HG03097 (cell line): Measurements from ENCODE around the gene TMEM45B.

Experiments used
- ATAC-seq: cut with Tn5 transposase; IDR thresholded peaks from one replicate; pipeline ENCODE4 v1.9.1; 2021; ENCODE audit not compliant: unreplicated experiment, low FRiP score

The TMEM45B gene

DNA sequence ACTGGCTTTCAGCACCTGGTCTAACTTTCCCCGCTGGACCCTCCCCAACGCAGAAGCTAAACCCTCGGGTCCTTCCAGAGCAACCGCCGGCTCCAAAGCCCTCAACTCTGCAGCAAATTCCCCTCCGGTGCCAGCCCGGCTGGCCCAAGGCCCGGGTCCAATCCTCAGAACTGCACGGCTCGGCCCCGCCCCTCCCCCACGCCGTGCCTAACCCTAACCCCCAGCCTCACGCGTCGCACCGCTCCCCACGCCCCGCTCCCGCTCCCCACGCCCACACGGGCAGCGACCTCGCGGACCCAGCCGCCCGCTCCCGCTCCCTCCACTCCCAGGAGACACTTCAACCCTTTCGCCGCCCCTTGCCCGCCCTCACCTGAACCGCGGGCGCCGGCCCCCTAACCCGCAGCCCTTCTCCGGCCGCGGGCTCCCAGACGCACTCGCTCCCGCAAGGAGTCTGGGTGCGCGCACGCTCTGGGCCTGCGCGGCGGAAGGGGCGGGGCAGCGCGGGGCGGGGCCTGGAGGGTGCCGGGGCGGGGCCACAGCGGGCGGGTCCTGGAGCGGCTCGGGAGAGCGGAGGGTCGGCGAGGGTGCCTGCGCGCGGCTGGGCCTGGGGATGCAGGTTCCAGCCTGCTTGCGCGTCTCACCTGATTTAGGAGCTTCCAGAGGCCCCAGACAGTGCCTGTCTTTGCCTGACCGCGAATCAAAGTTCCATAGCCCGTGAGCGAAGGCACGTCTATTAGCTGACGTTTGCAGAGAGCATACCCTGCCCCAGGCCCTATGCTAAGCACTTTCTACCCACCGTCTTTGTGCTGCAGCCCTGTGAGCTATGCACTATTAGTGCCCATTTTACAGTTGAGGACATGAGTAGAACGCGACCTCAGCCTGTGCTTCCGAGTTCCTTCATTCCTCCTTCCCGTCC is 79.7 kb downstream of the TMEM45B start, which contains the start of gene NFRKB:
Gene NFRKB (minus strand): TSS at position 453 of the 916 bp plus-strand sequence. CDS start 2,729 bp downstream, outside the sequence.
- ATAC-seq = peak; percentile 97

DNA sequence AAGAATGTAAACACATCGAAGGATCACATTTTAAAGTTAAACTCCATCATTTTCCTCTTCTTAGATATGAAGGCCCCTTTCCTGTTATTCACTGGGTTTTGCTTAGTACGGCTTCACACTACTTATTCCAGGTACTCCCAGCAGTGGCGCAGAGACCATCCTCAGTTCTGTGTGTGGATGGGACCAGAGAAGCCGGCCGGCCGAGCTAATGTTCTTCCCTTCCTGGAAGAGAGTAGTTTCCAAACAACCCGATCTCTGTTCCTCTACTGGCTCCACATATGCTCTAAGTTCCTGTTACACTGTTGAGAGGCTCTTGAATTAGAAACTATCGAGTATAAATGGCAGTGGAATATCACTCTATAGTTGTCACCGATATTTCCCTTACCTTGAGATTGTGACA is 80.4 kb downstream of the TMEM45B start:
- ATAC-seq = no peak

DNA sequence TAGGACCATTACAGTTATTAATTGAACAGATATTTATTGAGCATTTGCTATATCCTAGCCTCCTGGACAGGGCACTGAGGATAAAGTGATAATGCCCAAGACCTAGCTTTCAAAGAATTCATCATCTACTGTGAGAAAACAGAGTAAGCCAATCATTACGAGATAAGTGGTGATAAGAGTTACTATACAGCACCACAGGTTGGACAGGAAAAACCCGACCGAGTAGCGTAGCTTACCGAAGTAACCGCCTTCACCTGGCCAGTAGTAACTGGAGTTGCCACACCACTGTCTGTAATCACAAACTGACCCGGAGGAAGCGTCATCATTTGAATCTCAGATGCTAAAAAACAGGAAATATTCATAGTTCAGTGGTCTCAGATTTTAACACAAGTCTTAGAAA is 89.8 kb downstream of the TMEM45B start:
- ATAC-seq = no peak
